ENCODE results near the gene CCDC7. TPM values are rescaled to one million over a fixed set of nuclear protein-coding genes. Genes with fewer than 3 reads are reported as not detected.

Gene CCDC7
- polyA plus RNA-seq, 1 experiment: 1.9 TPM

GRCh38 chr10:32878646-32879045 is 432.7 kb downstream of the CCDC7 start:
- POLR2A ChIA-PET: no interaction called here
- Histone ChIP-seq H3K27ac (ENCODE audit: low read depth, low read length) (no peak overlapping the region), H3K27me3 (ENCODE audit: control insufficient read depth, insufficient read depth, low read length) (no peaks in the 10 kb centered on the region), H3K9me3 (ENCODE audit: control insufficient read depth, insufficient read depth, low read length) (no peaks in the 10 kb centered on the region), H3K4me3 (ENCODE audit: low read depth, low read length) (no peak overlapping the region)
- no peak for DNase-seq (ENCODE audit: low read depth, low spot score)
- no peak for TF ChIP-seq CTCF (IDR thresholded peaks at IDR 0.05; ENCODE audit: low read depth, low read length)
- CTCF ChIA-PET: no interaction called here

- no peak for TF ChIP-seq CTCF (IDR thresholded peaks at IDR 0.05; ENCODE audit: low read depth, low read length)
- CTCF ChIA-PET: interaction anchor here (0.9 kb wide), 1 partner anchor 30 kb away, joined by 4 read pairs; no protein-coding TSS in a partner anchor
Observed at GRCh38 chr10:32882076-32882475, 436.1 kb downstream of the CCDC7 start.

GRCh38 chr10:32887481-32887880 is 441.5 kb downstream of the CCDC7 start:
- no peak for TF ChIP-seq CTCF (IDR thresholded peaks at IDR 0.05; ENCODE audit: low read depth, low read length)
- no peak for DNase-seq (ENCODE audit: low read depth, low spot score)
- CTCF ChIA-PET: no interaction called here

More at GRCh38 chr10:32882076-32882475, 436.1 kb downstream of the CCDC7 start:
- Histone ChIP-seq H3K4me3 (ENCODE audit: low read depth, low read length) (no peak overlapping the region), H3K27me3 (ENCODE audit: control insufficient read depth, insufficient read depth, low read length) (no peaks in the 10 kb centered on the region), H3K9me3 (ENCODE audit: control insufficient read depth, insufficient read depth, low read length) (no peaks in the 10 kb centered on the region), H3K27ac (ENCODE audit: low read depth, low read length) (no peak overlapping the region)
- POLR2A ChIA-PET: no interaction called here
- no peak for DNase-seq (ENCODE audit: low read depth, low spot score)

GRCh38 chr10:32888161-32888927 is 442.4 kb downstream of the CCDC7 start:
- ChIA-PET POLR2A (no interaction called here), CTCF (no interaction called here)
- H3K9me3 ChIP-seq (ENCODE audit: control insufficient read depth, insufficient read depth, low read length): no peaks in the 10 kb centered on the region
- no peak for DNase-seq (ENCODE audit: low read depth, low spot score)
- no peak for TF ChIP-seq CTCF (IDR thresholded peaks at IDR 0.05; ENCODE audit: low read depth, low read length)
- no peak overlapping the region for H3K4me3 ChIP-seq (ENCODE audit: low read depth, low read length)
- no peaks in the 10 kb centered on the region for H3K27me3 ChIP-seq (ENCODE audit: control insufficient read depth, insufficient read depth, low read length)
- no peak overlapping the region for H3K27ac ChIP-seq (ENCODE audit: low read depth, low read length)

More at GRCh38 chr10:32887481-32887880, 441.5 kb downstream of the CCDC7 start:
- no peaks in the 10 kb centered on the region for H3K27me3 ChIP-seq (ENCODE audit: control insufficient read depth, insufficient read depth, low read length)
- POLR2A ChIA-PET: no interaction called here
- no peak overlapping the region for H3K4me3 ChIP-seq (ENCODE audit: low read depth, low read length)
- H3K27ac ChIP-seq (ENCODE audit: low read depth, low read length): no peak overlapping the region
- H3K9me3 ChIP-seq (ENCODE audit: control insufficient read depth, insufficient read depth, low read length): no peaks in the 10 kb centered on the region

GRCh38 chr10:32889631-32890212 is 443.8 kb downstream of the CCDC7 start:
- CTCF ChIA-PET: interaction anchor here (1.2 kb wide), 1 partner anchor 119 kb away, joined by 4 read pairs; no protein-coding TSS in a partner anchor
- no peak for DNase-seq (ENCODE audit: low read depth, low spot score)
- H3K4me3 ChIP-seq (ENCODE audit: low read depth, low read length): no peak overlapping the region
- TF ChIP-seq CTCF (IDR thresholded peaks at IDR 0.05; ENCODE audit: low read depth, low read length): no peak
- H3K9me3 ChIP-seq (ENCODE audit: control insufficient read depth, insufficient read depth, low read length): no peaks in the 10 kb centered on the region
- H3K27ac ChIP-seq (ENCODE audit: low read depth, low read length): no peak overlapping the region
- H3K27me3 ChIP-seq (ENCODE audit: control insufficient read depth, insufficient read depth, low read length): no peaks in the 10 kb centered on the region
- POLR2A ChIA-PET: no interaction called here
